GM10266 (cell line): Measurements from ENCODE around the gene MKI67.

Experiments
- DNase-seq: peaks from one replicate; pipeline ENCODE4 v3.0.0; 2012; ENCODE audit errors: extremely low spot score
- TF ChIP-seq, protein P1 (sequence below): IDR thresholded peaks from 2 replicates; pipeline ENCODE4 v1.5.1; 2012; ENCODE audit warnings: mild to moderate bottlenecking, low read depth; ENCODE audit not compliant: control insufficient read depth, insufficient read depth; ENCODE audit errors: missing control alignments

Gene MKI67

DNA sequence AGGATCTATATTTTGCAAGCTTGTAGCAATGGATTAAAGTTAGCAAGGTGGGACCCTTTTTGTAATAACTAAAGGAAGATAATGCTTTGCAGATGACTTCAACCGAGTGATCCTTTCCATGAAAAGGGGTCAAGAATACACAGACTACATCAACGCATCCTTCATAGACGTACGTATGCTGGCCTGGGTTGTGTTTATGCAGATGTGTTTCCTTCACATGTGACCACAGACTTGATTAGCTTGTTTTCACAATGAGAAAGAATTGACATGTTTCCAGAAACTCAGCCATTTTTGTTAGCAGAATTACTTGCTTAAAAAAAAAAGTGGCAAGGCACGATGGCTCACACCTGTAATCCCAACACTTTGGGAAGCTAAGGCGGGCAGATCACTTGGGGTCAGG lies 54.2 kb downstream of the MKI67 start:
- TF ChIP-seq, protein P1, sequence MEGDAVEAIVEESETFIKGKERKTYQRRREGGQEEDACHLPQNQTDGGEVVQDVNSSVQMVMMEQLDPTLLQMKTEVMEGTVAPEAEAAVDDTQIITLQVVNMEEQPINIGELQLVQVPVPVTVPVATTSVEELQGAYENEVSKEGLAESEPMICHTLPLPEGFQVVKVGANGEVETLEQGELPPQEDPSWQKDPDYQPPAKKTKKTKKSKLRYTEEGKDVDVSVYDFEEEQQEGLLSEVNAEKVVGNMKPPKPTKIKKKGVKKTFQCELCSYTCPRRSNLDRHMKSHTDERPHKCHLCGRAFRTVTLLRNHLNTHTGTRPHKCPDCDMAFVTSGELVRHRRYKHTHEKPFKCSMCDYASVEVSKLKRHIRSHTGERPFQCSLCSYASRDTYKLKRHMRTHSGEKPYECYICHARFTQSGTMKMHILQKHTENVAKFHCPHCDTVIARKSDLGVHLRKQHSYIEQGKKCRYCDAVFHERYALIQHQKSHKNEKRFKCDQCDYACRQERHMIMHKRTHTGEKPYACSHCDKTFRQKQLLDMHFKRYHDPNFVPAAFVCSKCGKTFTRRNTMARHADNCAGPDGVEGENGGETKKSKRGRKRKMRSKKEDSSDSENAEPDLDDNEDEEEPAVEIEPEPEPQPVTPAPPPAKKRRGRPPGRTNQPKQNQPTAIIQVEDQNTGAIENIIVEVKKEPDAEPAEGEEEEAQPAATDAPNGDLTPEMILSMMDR: no peak
- no peak for DNase-seq

DNA sequence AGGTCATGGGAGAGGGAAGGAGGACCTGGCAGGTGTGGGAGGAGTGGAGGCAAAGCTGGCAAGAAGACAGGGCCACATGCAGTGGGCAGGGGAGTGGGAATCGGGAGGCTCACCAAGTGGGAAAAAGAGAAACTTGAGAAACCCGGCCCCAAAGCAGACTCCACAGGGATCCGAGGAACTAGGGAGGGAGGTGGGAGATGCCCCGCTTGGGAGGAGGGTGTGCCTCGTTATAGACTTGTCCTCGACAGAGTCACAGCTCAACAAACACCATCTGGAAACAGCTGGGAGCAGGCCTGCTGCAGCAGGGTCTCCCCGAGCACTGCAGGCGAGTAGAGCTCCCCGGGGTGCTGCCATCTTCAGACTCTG lies 54.8 kb downstream of the MKI67 start:
- no peak for DNase-seq
- TF ChIP-seq, protein P1: no peak

DNA sequence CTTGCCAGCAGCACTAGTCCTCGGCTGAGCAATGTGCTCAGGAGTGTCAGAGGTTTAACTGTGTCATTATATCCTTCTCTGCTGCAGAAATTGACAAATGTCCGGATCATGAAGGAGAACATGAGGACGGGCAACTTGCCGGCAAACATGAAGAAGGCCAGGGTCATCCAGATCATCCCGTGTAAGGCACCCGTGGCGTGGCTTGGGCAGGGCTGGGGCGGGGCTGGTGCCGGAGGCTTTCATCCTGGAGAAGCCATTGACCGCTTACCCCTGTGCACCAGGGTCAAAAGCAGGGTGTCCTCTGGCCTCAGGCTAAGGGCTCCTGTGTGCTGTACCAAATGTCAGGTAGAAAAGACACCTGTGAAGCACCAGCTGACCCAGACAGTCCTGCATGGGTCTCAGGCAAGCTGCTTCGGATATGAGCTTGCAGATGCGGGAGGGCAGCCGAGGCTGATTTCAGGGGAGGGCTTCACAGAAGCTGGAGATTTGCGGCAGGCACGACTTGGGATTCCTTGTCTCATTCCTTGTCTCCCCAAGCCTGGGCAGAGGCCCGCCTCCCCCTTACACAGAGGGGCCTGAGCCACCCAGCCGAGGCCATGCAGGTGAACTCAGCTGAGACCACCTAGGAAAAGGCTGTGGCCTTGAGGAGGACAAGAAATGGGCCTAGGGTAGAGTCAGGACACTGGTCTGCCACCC lies 55.4 kb downstream of the MKI67 start:
- DNase-seq: no peak
- TF ChIP-seq, protein P1: no peak

DNA sequence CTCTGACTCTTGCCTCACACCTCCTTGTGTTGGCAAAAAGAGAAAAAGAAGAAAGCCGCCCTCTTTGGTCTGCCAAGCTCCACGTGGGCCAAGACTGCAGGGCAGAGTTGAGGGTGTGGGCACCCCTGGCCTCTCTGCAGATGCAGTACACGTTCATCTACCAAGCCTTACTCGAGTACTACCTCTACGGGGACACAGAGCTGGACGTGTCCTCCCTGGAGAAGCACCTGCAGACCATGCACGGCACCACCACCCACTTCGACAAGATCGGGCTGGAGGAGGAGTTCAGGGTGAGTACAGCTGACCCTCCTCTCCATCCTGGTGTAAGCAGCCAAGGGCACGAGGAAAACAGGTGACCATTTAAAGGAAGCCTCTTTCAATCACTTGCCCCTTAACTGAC lies 56.1 kb downstream of the MKI67 start:
- TF ChIP-seq, protein P1: no peak
- DNase-seq: no peak

DNA sequence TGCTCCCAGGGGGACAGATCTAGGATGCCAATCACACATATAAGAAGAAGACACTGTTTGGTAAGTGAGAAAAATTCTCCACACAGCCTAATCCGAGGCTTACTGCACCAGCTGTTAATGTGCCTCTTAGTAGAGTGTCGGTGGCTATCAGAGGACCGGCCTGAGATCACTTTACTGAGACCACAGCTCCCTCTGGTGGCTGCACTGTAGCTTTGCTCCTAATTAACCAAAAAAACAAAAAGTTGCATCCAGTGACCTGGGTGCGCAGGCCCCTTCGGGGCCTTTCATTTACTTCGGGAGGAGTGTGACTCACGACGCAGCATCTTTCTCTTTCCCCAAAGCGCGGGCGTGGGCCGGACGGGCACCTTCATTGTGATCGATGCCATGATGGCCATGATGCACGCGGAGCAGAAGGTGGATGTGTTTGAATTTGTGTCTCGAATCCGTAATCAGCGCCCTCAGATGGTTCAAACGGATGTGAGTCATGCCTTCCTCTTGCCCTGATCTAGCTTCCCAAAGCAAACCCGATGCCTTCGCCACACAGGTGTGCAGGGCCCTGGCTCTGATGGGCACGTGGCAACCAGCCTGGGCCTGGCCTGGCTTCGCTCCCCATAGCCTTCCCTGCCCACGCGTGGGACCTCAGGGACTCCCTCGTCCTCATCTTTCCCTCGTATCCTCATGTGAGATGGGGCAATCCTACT lies 56.7 kb downstream of the MKI67 start:
- DNase-seq: peak; percentile 76
- TF ChIP-seq, protein P1: peak; percentile 86

DNA sequence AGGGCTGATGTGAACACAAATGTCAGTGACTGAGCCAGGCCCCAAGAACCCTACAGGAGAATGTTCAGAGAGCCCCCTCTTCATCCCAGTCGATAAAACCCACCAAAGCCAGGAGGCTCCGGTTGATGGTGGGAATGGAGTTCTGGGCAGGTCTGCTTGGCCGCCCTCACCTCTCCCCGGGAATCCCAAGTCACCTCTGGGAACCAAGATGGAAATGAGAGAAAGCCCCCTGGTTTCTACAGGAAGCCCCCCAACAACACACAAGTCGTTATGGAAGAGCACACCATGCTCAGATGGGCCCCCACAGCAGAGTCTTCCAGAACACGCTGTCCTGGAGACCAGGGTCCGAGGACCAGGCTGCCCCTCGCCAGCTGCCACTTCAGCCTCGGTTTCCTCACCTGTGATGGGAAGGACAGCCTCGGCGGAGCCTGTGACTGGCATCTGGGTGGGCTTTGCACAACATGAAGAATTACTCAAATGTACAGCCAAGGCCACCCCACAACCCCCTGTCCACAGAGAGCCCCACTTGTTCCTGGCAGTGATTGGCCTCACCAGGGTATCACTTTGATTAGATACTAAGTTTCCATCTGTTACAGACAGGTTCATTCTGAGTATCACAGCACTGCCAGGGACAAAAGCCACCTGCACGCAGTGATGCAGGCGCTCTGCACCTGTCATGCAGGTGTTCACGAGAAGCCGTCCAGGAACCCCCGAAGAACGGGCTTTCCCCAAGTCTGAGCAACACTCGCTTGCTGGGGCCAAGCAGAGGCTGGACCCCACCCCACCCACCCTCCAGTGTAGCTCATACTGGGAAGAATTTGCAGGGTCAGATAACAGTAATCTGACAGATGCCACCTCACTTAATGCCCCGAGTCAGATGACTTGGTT lies 57.6 kb downstream of the MKI67 start:
- TF ChIP-seq, protein P1: no peak
- no peak for DNase-seq
